Stimulated activated naive CD8-positive, alpha-beta T cell treated with anti-CD3 and anti-CD28 coated beads, Interleukin-15, amount 100 ng/mL, for 72 hours (primary cell): ENCODE measurements around the gene PROSER3.

ENCODE experiments used
- ATAC-seq: fragments of 150-1000 bp; cut with Tn5 transposase; 2 replicates; pipeline ENCODE4 v1.10.0; 2021; ENCODE audit warnings: mild to moderate bottlenecking, moderate library complexity
- DNase-seq, 2 donors: peaks; one replicate each; pipeline ENCODE4 v3.0.0; 2021 to 2022
- H3K27ac Mint-ChIP-seq, 2 donors: one replicate each; pipeline ENCODE4 v1.8.0; 2022; ENCODE audit warnings: mild to moderate bottlenecking in 2 of 2, mixed read lengths in 2 of 2, moderate library complexity in 2 of 2
- H3K27me3 Mint-ChIP-seq: one replicate; pipeline ENCODE4 v1.8.0; 2022; ENCODE audit warnings: mixed read lengths
- H3K4me1 Mint-ChIP-seq: one replicate; pipeline ENCODE4 v1.8.0; 2022; ENCODE audit warnings: mild to moderate bottlenecking, mixed read lengths
- H3K4me3 Mint-ChIP-seq, 2 donors: one replicate each; pipeline ENCODE4 v1.8.0; 2022; ENCODE audit warnings: mild to moderate bottlenecking in 2 of 2, mixed read lengths in 2 of 2, moderate library complexity in 1 of 2
- H3K9me3 Mint-ChIP-seq, 2 donors: one replicate each; pipeline ENCODE4 v1.8.0; 2022; ENCODE audit warnings: mixed read lengths in 2 of 2

Gene PROSER3

GRCh38 chr19:35740423-35741202 is 17.4 kb upstream of the PROSER3 start:
- peaks cover 62% of the 10 kb centered on the region for H3K4me1 Mint-ChIP-seq
- H3K27me3 Mint-ChIP-seq: no peaks in the 10 kb centered on the region
- peak; percentile 97 to 98 for DNase-seq
- H3K4me3 Mint-ChIP-seq: peak overlapping the region; percentile 95 to 100
- peak overlapping the region; percentile 94 to 97 for H3K27ac Mint-ChIP-seq
- ATAC-seq: peak; percentile 79
- H3K9me3 Mint-ChIP-seq: no peaks in the 10 kb centered on the region

DNA sequence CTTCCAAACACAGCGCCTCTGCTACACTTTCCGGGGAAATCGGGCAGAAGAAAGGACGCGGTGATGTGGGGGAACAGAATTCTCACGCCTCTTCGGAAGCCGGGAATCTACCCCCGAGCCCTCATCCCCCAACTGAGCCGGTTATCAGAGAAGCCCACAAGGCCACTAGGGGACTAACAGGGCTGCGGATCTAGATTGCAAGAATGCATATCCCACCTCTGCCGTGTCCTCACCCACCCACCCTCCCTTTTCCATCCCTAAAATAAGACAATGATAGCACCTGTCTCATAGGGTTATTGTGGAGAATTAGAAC is 16.8 kb upstream of the PROSER3 start:
- peak overlapping the region; percentile 97 to 100 for H3K4me3 Mint-ChIP-seq
- H3K4me1 Mint-ChIP-seq: peaks cover 65% of the 10 kb centered on the region
- H3K9me3 Mint-ChIP-seq: no peaks in the 10 kb centered on the region
- no peaks in the 10 kb centered on the region for H3K27me3 Mint-ChIP-seq
- ATAC-seq (peak; percentile 2), DNase-seq (no peak)
- H3K27ac Mint-ChIP-seq: peak overlapping the region; percentile 94 to 97

GRCh38 chr19:35742121-35742724 is 15.8 kb upstream of the PROSER3 start, which contains the start of gene IGFLR1:
TSS of gene IGFLR1 (minus strand) at chr19:35742452. CDS start at chr19:35741180, 1,272 bp downstream.
- Mint-ChIP-seq H3K27ac (peak within 1 kb of the TSS; percentile 99), H3K27me3 (no peaks in the 10 kb centered on the region), H3K4me3 (peak within 1 kb of the TSS; percentile 97 to 100), H3K9me3 (no peaks in the 10 kb centered on the region), H3K4me1 (peaks cover 63% of the 10 kb centered on the region)
- ATAC-seq (peak; percentile 1), DNase-seq (peak; percentile 82 to 85)

DNA sequence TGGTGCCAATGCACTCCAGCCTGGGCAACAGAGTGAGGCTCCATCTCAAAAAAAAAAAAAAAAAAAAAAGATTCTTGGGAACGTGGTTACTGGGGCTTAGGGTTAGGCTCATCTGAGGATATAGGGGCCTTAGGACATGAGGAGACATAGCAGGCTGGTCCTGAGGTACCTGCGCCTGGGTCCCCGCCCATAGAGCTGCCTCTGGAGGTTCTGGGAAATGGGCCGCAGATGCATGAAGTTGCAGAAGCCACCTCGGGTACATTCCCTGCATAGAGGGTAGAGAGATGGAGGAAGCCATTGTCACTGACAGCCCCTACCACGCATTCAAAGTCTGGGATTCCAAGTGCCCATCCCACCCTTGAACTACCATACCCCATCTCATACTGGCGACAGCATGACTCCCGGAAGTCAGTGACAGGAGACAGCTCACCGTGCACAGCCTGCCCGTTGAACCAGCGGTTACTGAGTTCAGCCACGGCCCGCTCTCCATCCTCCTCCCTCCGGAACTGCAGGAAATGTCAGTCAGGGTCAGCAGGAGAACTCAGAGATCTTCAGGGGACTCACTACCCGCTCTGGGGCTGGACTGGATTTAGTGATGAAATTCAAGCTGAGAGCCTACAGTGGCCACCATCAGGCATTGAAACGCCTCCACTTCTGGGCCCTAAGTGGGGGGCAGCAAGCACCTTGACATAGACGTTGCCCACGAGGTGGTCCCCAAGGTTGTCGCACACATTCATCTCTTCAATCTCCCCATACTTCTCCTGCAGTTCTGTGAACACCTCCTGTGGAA is 14.1 kb upstream of the PROSER3 start:
- ATAC-seq: no peak
- no peak for DNase-seq
- H3K4me3 Mint-ChIP-seq: peak overlapping the region; percentile 97 to 100
- peak overlapping the region; percentile 99 to 100 for H3K27ac Mint-ChIP-seq
- no peaks in the 10 kb centered on the region for H3K27me3 Mint-ChIP-seq
- no peaks in the 10 kb centered on the region for H3K9me3 Mint-ChIP-seq
- H3K4me1 Mint-ChIP-seq: peaks cover 65% of the 10 kb centered on the region

GRCh38 chr19:35744430-35745327 is 13.3 kb upstream of the PROSER3 start:
- peak; percentile 62 for ATAC-seq
- Mint-ChIP-seq H3K4me3 (peak overlapping the region; percentile 97 to 100), H3K4me1 (peaks cover 65% of the 10 kb centered on the region), H3K9me3 (no peaks in the 10 kb centered on the region), H3K27me3 (no peaks in the 10 kb centered on the region), H3K27ac (peak overlapping the region; percentile 99 to 100)
- DNase-seq: peak; percentile 91

DNA sequence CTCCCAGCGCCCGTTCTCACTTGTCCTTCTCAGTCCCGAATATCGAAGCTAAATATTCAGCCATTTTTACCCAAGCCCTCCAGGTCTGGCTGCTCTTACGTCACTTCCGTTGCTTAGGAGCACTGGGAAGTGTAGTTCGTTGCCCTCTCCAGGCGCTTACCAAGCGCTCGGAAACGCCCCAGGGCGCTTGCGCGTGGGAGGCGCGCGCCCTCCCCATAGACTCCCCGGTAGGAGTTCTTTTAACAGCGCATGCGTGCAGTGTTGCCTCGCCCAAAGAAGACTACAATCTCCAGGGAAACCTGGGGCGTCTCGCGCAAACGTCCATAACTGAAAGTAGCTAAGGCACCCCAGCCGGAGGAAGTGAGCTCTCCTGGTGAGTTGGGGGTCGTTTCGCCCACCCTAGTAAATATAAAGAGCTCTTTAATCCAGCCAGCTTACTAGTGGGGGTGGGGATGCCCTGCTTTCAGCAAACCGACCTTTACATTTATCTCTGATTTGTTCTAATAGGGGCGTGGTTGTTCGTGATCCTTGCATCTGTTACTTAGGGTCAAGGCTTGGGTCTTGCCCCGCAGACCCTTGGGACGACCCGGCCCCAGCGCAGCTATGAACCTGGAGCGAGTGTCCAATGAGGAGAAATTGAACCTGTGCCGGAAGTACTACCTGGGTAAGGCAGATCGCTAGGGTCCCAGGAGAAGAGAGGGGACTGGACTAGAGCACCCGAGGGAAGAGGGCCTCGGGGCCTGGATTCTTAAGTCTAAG is 12.5 kb upstream of the PROSER3 start, which contains the start of the genes PSENEN and U2AF1L4:
Gene PSENEN, plus strand, starts transcription at position 324 of the 759 bp plus-strand sequence. Its CDS starts 280 bp downstream, at position 604.
Gene U2AF1L4, minus strand, starts transcription at position 91 of the 759 bp plus-strand sequence. Its CDS starts 27 bp downstream, at position 64.
- DNase-seq (peak; percentile 95 to 98), ATAC-seq (peak; percentile 64)
- no peaks in the 10 kb centered on the region for H3K9me3 Mint-ChIP-seq
- no peaks in the 10 kb centered on the region for H3K27me3 Mint-ChIP-seq
- peaks cover 70% of the 10 kb centered on the region for H3K4me1 Mint-ChIP-seq
- peak within 1 kb of the TSS; percentile 97 to 100 for H3K4me3 Mint-ChIP-seq
- peak within 1 kb of the TSS; percentile 99 to 100 for H3K27ac Mint-ChIP-seq

- Mint-ChIP-seq H3K27me3 (no peaks in the 10 kb centered on the region), H3K9me3 (no peaks in the 10 kb centered on the region), H3K27ac (peak overlapping the region; percentile 99 to 100), H3K4me1 (peaks cover 70% of the 10 kb centered on the region), H3K4me3 (peak overlapping the region; percentile 97 to 100)
- ATAC-seq: no peak
- DNase-seq: no peak
These were observed 11.9 kb upstream of the PROSER3 start for GRCh38 chr19:35746087-35746462.

GRCh38 chr19:35746531-35746930 is 11.4 kb upstream of the PROSER3 start:
- Mint-ChIP-seq H3K27ac (peak overlapping the region; percentile 88 to 99), H3K4me3 (peak overlapping the region; percentile 97 to 100), H3K27me3 (no peaks in the 10 kb centered on the region), H3K9me3 (no peaks in the 10 kb centered on the region), H3K4me1 (peaks cover 70% of the 10 kb centered on the region)
- DNase-seq (no peak), ATAC-seq (no peak)

- Mint-ChIP-seq H3K9me3 (no peaks in the 10 kb centered on the region), H3K27me3 (no peaks in the 10 kb centered on the region), H3K4me1 (peaks cover 59% of the 10 kb centered on the region), H3K4me3 (peak within 1 kb of the TSS; percentile 86 to 100), H3K27ac (peak within 1 kb of the TSS; percentile 90 to 99)
- ATAC-seq (peak; percentile 83), DNase-seq (peak; percentile 97 to 99)
These were observed 9.6 kb upstream of the PROSER3 start, which contains the start of gene LIN37 for GRCh38 chr19:35748106-35749020. TSS of gene LIN37 (plus strand) at chr19:35748576. CDS start at chr19:35748725, 149 bp downstream.

- H3K4me1 Mint-ChIP-seq: peaks cover 53% of the 10 kb centered on the region
These were observed 7.8 kb upstream of the PROSER3 start for GRCh38 chr19:35750167-35750566.

DNA sequence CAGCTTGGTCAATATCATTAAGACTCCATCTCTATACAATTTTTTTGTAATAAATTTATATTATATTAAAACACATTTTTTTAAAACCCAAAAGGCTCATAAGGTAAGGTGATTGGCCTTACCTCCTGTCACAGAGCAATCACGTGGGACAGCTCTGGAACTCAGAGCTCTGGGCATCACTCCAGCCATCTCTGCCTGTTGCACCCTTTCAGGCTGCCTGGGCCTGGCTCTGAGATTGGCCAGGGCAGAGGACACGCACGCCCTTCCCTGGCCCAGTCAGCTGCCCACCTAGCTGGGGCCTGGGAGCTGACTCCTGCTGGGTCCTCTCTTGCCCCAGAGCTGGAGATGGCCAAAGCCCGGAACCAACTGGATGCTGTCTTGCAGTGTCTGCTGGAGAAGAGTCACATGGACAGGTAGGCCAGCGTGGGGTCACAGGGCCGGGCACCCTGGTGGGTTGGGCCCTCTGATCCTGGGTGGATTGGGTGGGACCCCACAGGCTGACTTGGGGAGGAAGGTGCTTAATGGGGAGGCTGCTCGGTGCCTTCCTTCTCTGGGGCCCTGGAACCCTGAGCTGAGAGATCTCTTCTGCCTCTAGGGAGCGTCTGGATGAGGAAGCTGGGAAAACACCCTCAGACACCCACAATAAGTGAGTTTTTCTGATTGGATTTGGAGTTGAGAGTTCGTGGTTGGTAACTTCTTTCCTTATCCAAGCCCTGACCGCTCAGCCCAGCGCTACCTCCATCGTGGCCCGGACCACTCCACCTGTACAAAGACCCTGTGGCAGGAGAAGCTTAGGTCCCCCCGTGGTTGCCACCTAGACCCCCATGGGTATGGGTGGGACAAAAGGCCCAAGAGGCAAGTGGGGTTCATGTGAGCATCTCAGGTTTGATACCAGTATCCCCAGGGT is 5.9 kb upstream of the PROSER3 start:
- ATAC-seq: no peak
- Mint-ChIP-seq H3K9me3 (no peaks in the 10 kb centered on the region), H3K27ac (peak overlapping the region in 1 of 2 donors; percentile 73), H3K4me1 (peaks cover 53% of the 10 kb centered on the region), H3K4me3 (no peak overlapping the region), H3K27me3 (peaks cover 13% of the 10 kb centered on the region)
- no peak for DNase-seq

More at GRCh38 chr19:35750167-35750566, 7.8 kb upstream of the PROSER3 start:
- H3K27me3 Mint-ChIP-seq: no peaks in the 10 kb centered on the region
- ATAC-seq: no peak
- no peak for DNase-seq
- no peak overlapping the region for H3K27ac Mint-ChIP-seq
- H3K9me3 Mint-ChIP-seq: no peaks in the 10 kb centered on the region
- peak overlapping the region; percentile 39 to 86 for H3K4me3 Mint-ChIP-seq

DNA sequence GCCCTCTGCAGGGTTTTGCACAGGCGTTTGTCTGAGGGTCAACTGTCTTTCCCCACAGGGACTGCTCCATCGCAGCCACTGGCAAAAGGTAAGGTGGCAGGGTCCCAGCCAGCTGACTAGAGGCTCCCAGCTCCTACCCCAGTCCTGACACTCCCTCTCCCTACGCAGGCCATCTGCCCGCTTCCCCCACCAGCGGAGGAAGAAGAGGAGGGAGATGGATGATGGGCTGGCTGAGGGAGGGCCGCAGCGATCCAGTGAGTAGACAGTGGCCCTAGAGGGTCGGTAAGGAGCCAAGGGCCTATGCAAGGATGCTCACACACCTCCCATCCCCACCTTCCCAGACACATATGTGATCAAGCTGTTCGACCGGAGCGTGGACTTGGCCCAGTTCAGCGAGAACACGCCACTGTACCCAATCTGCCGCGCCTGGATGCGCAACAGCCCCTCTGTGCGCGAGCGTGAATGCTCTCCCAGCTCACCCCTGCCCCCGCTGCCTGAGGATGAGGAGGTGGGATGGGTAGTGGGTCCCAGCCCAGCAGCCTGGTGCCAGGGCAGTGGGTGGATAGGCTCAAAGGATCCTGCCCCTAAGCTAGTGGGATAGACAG is 5.1 kb upstream of the PROSER3 start:
- Mint-ChIP-seq H3K9me3 (no peaks in the 10 kb centered on the region), H3K4me1 (peaks cover 53% of the 10 kb centered on the region), H3K27me3 (peaks cover 13% of the 10 kb centered on the region), H3K27ac (no peak overlapping the region), H3K4me3 (no peak overlapping the region)
- ATAC-seq: no peak
- no peak for DNase-seq
